ENCODE results near the gene ENC1.
"Not testable (repeated sequence)": the region's sequence is repeated elsewhere in the genome, so short reads cannot be mapped to it uniquely, and the experiment has no call there.

Gene ENC1, protein sequence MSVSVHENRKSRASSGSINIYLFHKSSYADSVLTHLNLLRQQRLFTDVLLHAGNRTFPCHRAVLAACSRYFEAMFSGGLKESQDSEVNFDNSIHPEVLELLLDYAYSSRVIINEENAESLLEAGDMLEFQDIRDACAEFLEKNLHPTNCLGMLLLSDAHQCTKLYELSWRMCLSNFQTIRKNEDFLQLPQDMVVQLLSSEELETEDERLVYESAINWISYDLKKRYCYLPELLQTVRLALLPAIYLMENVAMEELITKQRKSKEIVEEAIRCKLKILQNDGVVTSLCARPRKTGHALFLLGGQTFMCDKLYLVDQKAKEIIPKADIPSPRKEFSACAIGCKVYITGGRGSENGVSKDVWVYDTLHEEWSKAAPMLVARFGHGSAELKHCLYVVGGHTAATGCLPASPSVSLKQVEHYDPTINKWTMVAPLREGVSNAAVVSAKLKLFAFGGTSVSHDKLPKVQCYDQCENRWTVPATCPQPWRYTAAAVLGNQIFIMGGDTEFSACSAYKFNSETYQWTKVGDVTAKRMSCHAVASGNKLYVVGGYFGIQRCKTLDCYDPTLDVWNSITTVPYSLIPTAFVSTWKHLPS

GRCh38 chr5:74640450-74640953 is at the start of gene ENC1:
Gene ENC1 (minus strand): TSS chr5:74640728. CDS start chr5:74636485, 4,243 bp downstream.
- peak; percentile 55 for DNase-seq (ENCODE audit: low read depth)

DNA sequence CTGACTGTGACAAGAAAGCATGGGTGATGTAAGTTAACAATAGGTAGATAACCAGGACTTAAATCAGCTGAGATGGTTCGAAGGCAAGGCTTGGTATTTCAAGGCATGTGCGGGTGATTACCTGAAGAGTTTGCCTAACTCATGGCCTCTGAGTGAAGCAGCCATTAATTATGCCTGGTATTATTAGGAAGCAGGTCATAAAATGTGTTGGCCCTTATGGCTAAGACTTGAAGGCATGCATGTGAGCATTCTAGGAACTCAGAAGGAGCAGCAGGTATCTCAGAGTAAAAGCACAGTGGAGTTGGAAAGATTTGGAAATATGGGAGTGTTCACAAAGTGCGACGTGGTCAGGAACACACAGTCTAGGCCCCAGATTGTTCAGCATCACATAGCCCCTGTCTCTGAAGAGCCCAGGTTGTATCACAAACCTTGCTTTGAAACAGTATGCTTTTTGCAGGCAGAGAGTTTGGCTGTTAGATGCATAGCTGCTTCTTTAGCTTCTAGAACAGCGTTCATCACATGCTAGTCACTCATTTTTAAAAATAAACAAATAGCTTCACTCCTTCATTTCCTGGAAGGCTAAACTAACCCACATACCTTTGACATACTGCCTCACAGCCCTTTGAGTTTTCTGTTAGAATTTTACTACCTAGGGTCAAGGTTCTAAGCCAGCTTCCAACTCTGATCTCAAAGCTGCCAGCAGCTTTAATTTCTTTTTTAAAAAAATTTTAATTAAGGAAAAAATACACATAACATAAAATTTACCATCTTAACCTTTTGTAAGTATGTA is 46.6 kb upstream of the ENC1 start:
- DNase-seq (ENCODE audit: low read depth): no peak

DNA sequence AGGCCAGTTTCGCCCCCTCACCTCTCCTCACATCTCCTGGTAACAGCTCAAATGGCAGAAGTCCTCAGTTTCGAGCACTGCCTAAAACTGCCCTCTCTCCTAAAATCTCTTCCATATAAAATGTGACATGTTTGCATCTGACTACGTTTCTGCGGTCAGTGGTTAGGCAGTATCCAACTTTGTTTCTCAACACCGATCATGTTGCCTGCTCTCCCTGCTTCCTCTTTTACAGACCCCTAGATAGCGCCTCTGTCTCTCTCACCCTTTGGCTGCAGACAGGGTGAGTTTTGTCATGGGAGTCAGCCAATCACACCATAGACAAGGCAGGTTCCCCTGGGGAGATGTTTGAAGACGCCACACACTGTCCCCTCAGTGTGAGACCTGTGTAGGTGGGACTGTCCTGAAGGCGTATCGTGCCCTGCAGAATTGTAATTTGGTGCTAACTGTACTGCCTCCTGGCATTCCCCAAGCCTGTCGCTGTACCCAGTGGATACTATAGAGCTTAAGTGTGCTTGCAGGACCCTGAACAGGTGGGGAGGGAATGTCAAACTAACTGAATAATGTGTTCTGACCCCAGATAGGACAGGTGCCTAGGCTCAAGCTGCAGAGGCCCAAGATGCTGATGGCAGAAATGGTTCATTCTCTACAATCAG is 45.6 kb upstream of the ENC1 start:
- DNase-seq (ENCODE audit: low read depth): no peak

GRCh38 chr5:74684900-74685851 is 44.6 kb upstream of the ENC1 start, which contains the start of gene HEXB:
Gene HEXB (plus strand): TSS chr5:74685233. CDS start chr5:74685261, 28 bp downstream.
- DNase-seq (ENCODE audit: low read depth): peak; percentile 75

- no peak for DNase-seq (ENCODE audit: low read depth)
Measured at GRCh38 chr5:74679966-74680365, 39.4 kb upstream of the ENC1 start.

GRCh38 chr5:74679300-74679699 is 38.8 kb upstream of the ENC1 start:
- DNase-seq (ENCODE audit: low read depth): not testable (repeated sequence)

DNA sequence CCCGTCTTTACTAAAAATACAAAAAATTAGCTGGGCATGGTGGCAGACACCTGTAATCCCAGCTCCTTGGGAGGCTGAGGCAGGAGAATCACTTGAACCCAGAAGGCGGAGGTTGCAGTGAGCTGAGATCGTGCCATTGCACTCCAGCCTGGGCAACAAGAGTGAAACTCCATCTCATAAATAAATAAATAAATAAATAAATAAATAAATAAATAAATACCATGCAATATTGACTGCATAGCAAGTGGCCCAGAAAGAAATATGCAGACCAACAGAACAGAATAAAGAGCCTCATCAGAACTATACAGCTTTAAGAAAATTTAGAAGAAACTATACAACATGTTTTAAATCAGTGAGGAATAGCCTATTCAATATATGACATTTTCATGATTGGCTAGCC is 37.6 kb upstream of the ENC1 start:
- DNase-seq (ENCODE audit: low read depth): not testable (repeated sequence)

- not testable (repeated sequence) for DNase-seq (ENCODE audit: low read depth)
Measured at GRCh38 chr5:74676466-74676865, 35.9 kb upstream of the ENC1 start.

- DNase-seq (ENCODE audit: low read depth): no peak
Measured at GRCh38 chr5:74673011-74673790, 32.7 kb upstream of the ENC1 start.

DNA sequence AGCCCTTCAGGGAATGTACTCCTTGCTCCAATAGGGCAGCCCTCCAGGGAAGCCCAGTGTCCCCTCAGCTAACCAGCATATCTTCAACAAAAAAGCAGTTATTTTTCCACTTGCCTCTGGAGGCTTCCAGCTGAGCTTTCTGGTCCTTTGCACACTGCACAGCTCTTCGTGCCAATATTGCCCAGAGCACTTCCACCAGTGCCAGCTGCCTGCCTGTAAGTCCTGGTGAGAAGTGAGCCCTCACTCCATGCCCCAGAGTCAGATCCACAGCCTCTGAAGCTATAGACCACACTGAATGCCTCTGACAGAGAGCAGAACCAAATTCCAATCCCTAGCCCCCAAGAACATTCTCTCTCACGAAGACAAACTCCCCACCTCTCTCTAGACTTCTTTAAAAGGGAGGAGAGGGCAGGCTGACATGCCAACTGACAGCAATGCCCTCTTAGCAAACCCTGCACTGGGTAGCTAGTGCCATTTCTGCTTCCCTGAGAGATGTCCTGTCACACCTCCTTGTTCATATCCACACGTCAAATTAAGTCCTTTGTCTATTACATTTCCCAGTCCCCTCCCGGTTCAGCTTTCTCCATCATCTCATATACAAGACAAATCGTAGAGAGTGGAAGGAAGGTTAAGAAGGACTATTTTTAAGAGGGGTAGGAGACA is 31.8 kb upstream of the ENC1 start:
- no peak for DNase-seq (ENCODE audit: low read depth)

DNA sequence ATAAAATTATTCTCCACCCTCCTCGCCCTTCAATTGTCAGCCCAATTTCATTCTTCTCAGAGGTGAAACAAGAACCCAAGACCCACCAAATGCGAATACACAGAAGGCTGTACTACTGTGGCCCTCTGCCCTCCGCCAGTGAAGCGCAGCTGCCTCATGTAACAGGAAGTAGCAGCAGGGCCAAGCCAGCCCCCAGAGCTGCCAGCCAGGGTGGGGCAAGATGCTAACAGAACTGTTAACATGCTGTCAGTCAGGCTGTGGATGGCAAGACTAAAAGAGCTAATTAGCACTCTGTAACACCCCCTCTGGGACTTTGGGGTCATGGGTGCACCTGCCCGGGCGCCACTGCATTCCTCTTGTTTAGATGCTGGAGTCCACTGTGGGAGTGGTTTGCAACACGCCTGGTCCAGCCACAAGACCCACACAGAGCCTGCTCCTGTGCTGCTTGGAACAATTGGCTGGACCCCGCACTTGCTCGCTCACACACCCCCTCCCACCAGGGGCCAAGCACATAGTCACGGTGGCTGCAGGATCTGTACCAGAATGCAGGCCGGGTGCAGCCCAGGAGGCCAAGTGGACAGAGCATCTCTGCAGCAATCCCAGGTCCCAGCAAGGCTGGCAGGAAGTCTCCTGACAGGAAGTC is 30.0 kb upstream of the ENC1 start:
- no peak for DNase-seq (ENCODE audit: low read depth)

DNA sequence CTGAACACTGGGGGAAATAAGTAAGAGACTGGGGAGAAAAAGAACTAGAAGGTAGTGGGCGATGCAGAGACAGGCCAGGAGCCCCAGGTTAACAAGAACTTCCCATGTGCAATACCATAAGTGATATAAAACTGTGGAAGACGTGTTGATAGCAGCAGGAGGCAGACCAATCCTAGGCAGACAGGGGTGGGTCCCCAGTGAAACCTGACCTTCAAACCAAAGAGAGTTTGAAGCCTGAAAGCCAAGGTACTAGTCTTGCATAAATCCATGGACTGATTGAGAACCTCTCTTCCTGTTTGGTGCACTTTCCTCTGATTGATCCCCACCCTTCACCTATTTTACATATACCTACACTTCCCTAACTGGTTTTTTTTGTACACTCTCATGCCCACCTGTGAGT is 29.3 kb upstream of the ENC1 start:
- no peak for DNase-seq (ENCODE audit: low read depth)

DNA sequence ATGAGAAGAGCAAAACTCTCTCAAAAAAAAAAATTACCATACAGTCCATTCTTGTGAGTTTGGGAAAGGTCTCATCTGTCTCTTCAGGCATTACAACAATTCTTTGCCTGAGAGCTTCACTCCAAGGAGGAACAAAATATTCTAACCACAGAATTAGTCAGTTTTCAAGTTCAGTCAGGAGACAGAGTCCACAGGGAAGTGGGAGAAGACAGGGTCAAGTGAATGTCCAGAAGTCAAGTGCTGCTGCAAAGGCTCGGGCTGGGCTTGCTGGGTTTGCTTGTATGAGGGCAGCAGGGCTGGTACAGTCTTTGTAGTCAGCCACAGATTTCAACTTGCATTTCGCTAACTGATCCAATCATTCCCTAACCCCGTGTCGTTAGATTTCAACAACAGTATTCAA is 26.9 kb upstream of the ENC1 start:
- no peak for DNase-seq (ENCODE audit: low read depth)

DNA sequence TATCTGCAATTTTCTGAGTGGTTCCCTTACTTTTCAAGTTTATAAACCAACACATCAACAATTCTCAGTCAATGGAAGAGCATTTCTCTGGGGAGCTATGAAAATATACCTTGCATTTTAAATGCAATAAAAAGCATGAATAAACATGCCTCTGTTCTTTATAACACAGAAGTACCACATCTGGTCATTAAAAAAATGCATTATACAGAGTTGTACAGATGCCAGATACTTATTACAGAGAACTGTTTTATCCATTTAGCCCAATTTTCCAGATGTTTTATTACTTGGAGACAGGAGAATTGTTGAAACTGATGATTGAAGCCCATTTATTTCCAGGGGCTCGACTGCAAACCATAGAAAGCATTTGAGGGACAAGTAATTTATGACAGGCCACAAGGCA is 25.3 kb upstream of the ENC1 start:
- no peak for DNase-seq (ENCODE audit: low read depth)

GRCh38 chr5:74665273-74665672 is 24.7 kb upstream of the ENC1 start:
- DNase-seq (ENCODE audit: low read depth): no peak

GRCh38 chr5:74664551-74664950 is 24.0 kb upstream of the ENC1 start:
- no peak for DNase-seq (ENCODE audit: low read depth)

DNA sequence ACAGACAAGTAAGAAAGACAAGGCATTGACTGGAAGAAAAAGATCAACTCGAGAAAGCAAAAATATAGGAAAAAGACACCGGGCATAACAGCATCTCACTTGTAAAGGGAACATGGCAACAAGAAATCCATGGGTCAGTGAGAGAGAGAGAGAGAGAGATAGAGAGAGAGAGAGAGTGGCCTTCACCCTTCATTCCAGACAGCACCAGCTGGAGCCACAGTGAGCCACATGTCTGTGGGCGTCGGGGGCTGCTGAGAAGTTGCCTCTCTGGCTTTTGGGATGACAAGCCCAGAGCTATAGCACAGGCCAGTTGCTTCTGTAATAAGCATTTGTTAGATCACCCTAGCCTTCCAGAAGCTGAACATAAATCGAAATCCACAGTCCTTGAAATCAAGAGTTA is 20.3 kb upstream of the ENC1 start:
- DNase-seq (ENCODE audit: low read depth): no peak

GRCh38 chr5:74660140-74660539 is 19.6 kb upstream of the ENC1 start:
- DNase-seq (ENCODE audit: low read depth): no peak

DNA sequence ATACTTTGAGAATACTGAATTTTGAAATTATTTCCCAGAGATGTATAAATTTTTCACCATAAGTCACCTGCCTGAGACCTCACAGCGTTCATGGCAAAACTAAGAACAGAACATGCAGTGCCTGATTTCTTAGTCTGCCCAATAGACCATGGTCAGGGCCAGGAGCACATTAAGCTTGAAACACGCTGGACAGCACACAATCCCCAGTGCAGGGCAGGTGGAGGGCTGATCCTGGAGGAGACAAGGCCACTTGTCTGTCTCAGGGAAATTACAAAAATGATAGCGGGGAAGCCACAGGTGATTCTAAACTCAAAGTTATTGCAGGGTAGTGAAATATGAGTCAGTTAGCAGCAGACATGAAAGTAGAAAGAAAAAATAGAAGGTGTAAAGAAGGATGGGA is 18.6 kb upstream of the ENC1 start:
- no peak for DNase-seq (ENCODE audit: low read depth)

All from activated T-helper 1 cell treated with Interleukin-2 at 50 U/mL for 16 hours (primary cell).